ENCODE results near the gene HNRNPR. TPM values are rescaled to one million over a fixed set of nuclear protein-coding genes. Genes with fewer than 3 reads are reported as not detected.
A peak's percentile ranks its signal among the peaks of the same experiment; 100 is the strongest.

The HNRNPR gene
- total and polyA plus RNA-seq, 9 of the 15 experiments (the other 6 are each of a cell fraction or from before 2014, with no cell fraction given), result 80.9 to 372 (median 301) TPM

GRCh38 chr1:23367791-23368561 lies 23.9 kb upstream of the HNRNPR start (continued):
- TF ChIP-seq PTTG1 (tag; IDR thresholded peaks at IDR 0.05; ENCODE audit: low read depth) (no peak), PYGO2 (tag; IDR thresholded peaks at IDR 0.05) (no peak), GABPB2 (CRISPR knock-in tag; conservative IDR thresholded peaks at IDR 0.05) (no peak), NCOR1 (IDR thresholded peaks at IDR 0.05) (no peak), ASH1L (IDR thresholded peaks at IDR 0.05; ENCODE audit: borderline replicate concordance, low read depth, partially characterized antibody) (peak; percentile 96), WHSC1 (IDR thresholded peaks at IDR 0.05; ENCODE audit: low read length) (no peak), ZNF133 (CRISPR knock-in tag; IDR thresholded peaks at IDR 0.05) (no peak), PCBP2 (IDR thresholded peaks at IDR 0.05; ENCODE audit: low read depth, low read length, poor library complexity, severe bottlenecking) (no peak), CCNT2 (IDR thresholded peaks at IDR 0.05; ENCODE audit: borderline replicate concordance, extremely low read depth, insufficient read length, low read depth, low read length) (peak; percentile 88), ZZZ3 (IDR thresholded peaks at IDR 0.05) (no peak), SMARCB1 (IDR thresholded peaks at IDR 0.05; ENCODE audit: insufficient read length, low read depth) (peak; percentile 36), CHD1 (IDR thresholded peaks at IDR 0.05; ENCODE audit: low read length) (no peak), CBX3 (IDR thresholded peaks at IDR 0.05; ENCODE audit: borderline replicate concordance in 1 of 2, low read length in 2 of 2) (no peak; a peak in 1 of 3 replicates), MEIS2 (IDR thresholded peaks at IDR 0.05; ENCODE audit: partially characterized antibody) (peak; percentile 77), KDM4B (IDR thresholded peaks at IDR 0.05; ENCODE audit: borderline replicate concordance in 2 of 2, low read depth in 1 of 2) (0 out of 4 replicates have a peak, but pooled peaks of 1 of the 2 experiments have one; percentile 69), PHF8 (IDR thresholded peaks at IDR 0.05; ENCODE audit: borderline replicate concordance, low read length) (peak; percentile 71), ZNF551 (CRISPR knock-in tag; IDR thresholded peaks at IDR 0.05) (no peak)
- TF ChIP-seq, protein P1, sequence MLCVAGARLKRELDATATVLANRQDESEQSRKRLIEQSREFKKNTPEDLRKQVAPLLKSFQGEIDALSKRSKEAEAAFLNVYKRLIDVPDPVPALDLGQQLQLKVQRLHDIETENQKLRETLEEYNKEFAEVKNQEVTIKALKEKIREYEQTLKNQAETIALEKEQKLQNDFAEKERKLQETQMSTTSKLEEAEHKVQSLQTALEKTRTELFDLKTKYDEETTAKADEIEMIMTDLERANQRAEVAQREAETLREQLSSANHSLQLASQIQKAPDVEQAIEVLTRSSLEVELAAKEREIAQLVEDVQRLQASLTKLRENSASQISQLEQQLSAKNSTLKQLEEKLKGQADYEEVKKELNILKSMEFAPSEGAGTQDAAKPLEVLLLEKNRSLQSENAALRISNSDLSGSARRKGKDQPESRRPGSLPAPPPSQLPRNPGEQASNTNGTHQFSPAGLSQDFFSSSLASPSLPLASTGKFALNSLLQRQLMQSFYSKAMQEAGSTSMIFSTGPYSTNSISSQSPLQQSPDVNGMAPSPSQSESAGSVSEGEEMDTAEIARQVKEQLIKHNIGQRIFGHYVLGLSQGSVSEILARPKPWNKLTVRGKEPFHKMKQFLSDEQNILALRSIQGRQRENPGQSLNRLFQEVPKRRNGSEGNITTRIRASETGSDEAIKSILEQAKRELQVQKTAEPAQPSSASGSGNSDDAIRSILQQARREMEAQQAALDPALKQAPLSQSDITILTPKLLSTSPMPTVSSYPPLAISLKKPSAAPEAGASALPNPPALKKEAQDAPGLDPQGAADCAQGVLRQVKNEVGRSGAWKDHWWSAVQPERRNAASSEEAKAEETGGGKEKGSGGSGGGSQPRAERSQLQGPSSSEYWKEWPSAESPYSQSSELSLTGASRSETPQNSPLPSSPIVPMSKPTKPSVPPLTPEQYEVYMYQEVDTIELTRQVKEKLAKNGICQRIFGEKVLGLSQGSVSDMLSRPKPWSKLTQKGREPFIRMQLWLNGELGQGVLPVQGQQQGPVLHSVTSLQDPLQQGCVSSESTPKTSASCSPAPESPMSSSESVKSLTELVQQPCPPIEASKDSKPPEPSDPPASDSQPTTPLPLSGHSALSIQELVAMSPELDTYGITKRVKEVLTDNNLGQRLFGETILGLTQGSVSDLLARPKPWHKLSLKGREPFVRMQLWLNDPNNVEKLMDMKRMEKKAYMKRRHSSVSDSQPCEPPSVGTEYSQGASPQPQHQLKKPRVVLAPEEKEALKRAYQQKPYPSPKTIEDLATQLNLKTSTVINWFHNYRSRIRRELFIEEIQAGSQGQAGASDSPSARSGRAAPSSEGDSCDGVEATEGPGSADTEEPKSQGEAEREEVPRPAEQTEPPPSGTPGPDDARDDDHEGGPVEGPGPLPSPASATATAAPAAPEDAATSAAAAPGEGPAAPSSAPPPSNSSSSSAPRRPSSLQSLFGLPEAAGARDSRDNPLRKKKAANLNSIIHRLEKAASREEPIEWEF (CRISPR knock-in tag; IDR thresholded peaks at IDR 0.05), result no peak
- TF ChIP-seq, protein P2, sequence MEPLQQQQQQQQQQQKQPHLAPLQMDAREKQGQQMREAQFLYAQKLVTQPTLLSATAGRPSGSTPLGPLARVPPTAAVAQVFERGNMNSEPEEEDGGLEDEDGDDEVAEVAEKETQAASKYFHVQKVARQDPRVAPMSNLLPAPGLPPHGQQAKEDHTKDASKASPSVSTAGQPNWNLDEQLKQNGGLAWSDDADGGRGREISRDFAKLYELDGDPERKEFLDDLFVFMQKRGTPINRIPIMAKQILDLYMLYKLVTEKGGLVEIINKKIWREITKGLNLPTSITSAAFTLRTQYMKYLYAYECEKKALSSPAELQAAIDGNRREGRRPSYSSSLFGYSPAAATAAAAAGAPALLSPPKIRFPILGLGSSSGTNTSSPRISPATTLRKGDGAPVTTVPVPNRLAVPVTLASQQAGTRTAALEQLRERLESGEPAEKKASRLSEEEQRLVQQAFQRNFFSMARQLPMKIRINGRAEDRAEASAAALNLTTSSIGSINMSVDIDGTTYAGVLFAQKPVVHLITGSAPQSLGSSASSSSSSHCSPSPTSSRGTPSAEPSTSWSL (CRISPR knock-in tag; IDR thresholded peaks at IDR 0.05; ENCODE audit: borderline replicate concordance), result no peak

All from K562 (cell line).